Aorta (tissue), 5 donors: ENCODE results near the gene HTR4. TPM values are rescaled to one million over a fixed set of nuclear protein-coding genes. Genes with fewer than 3 reads are reported as not detected.

Experiments used
- ATAC-seq: fragments of 200-7000 bp; cut with Tn5 transposase; one replicate; pipeline ENCODE4 v1.9.1; 2022; ENCODE audit warnings: moderate library complexity; ENCODE audit not compliant: low FRiP score
- DNase-seq, 2 donors: peaks; one replicate each; pipeline ENCODE4 v3.0.0-alpha.2; 2020
- H3K27ac ChIP-seq, 2 donors: one replicate each; pipeline ENCODE4 v1.5.1; 2013; ENCODE audit warnings: low read length in 2 of 2, mild to moderate bottlenecking in 2 of 2, moderate library complexity in 2 of 2, control low read depth in 1 of 2, inconsistent platforms in 1 of 2, low read depth in 1 of 2
- H3K27me3 ChIP-seq, 2 donors: one replicate each; pipeline ENCODE4 v1.6.1; 2013; ENCODE audit warnings: control low read depth in 1 of 2, low read length in 1 of 2, mild to moderate bottlenecking in 1 of 2, moderate library complexity in 1 of 2; ENCODE audit not compliant: insufficient read depth in 2 of 2, control insufficient read depth in 1 of 2
- H3K36me3 ChIP-seq, 2 donors: one replicate each; pipeline ENCODE4 v1.6.1; 2013; ENCODE audit warnings: control low read depth in 1 of 2, low read length in 1 of 2, mild to moderate bottlenecking in 1 of 2; ENCODE audit not compliant: insufficient read depth in 2 of 2, control insufficient read depth in 1 of 2
- H3K4me1 ChIP-seq, 2 donors: one replicate each; pipeline ENCODE4 v1.6.1; 2013; ENCODE audit warnings: low read length in 2 of 2, control low read depth in 1 of 2, mild to moderate bottlenecking in 1 of 2, moderate library complexity in 1 of 2; ENCODE audit not compliant: insufficient read depth in 2 of 2, control insufficient read depth in 1 of 2
- H3K4me3 ChIP-seq, 2 donors: one replicate each; pipeline ENCODE4 v1.5.1; 2013; ENCODE audit warnings: low read length in 2 of 2, control low read depth in 1 of 2, mild to moderate bottlenecking in 1 of 2
- H3K9me3 ChIP-seq: one replicate; pipeline ENCODE4 v1.6.1; 2013; ENCODE audit warnings: mild to moderate bottlenecking, low read length; ENCODE audit not compliant: control insufficient read depth
- WGBS, 2 donors: extraction: QIAGEN DNeasy Blood & Tissue Kit; methylation state at CpG; one replicate each; pipeline ENCODE4 v1.1.7; 2013; 5-methylcytosine and 5-hydroxymethylcytosine counted together
- intact Hi-C, 2 donors: fragments of 100-400 bp; cut with DNase I; formaldehyde crosslinking; loops; one replicate each; pipeline versions ENCODE4 v1.14.2 to v1.15.0; 2022
- polyA plus RNA-seq, 2 donors: library from polyadenylated mRNA; stranded (reverse); fragments of 200-250 nt; gene quantifications; one replicate each; pipeline ENCODE4 v1.2.3, GENCODE V29; 2013
- total RNA-seq, 2 donors: library from RNA; stranded (reverse); fragmentation: NEBNext Ultra II Directional; extraction: Animal tissue kit (Norgen Biotek cat#: 25700); gene quantifications; one replicate each; pipeline ENCODE4 v1.2.1, GENCODE V29; 2021
- donor health status: healthy with polysubstance abuse.
- donor health status: Bipolar disorder and iron deficiency.
- donor health status: DM: no; HTN: no; CAD: no.
- donor health status: DM: no; HTN: no; CAD: no.
- donor health status: DM: yes; HTN: yes; CAD: no.

HTR4 gene
- total and polyA plus RNA-seq, 4 donors: 0.90 to 2.3 (median 1.5) TPM; not detected in 1

- Histone ChIP-seq H3K4me1 (no peaks in the 10 kb centered on the region), H3K4me3 (no peak overlapping the region), H3K27ac (no peak overlapping the region), H3K9me3 (no peaks in the 10 kb centered on the region), H3K27me3 (no peaks in the 10 kb centered on the region), H3K36me3 (no peaks in the 10 kb centered on the region)
- ATAC-seq (no peak), DNase-seq (no peak)
- WGBS, 2 donors: 68 to 72% methylated on average over 3 of the region's 3 CpGs
- intact Hi-C loops: no loop called here
Observed at GRCh38 chr5:148626081-148626613, 28.2 kb downstream of the HTR4 start.

GRCh38 chr5:148625250-148625649 is 29.1 kb downstream of the HTR4 start:
- Histone ChIP-seq H3K4me1 (peaks cover 0 to under 1% of the 10 kb centered on the region in 2 donors), H3K27me3 (no peaks in the 10 kb centered on the region), H3K36me3 (no peaks in the 10 kb centered on the region), H3K4me3 (no peak overlapping the region), H3K9me3 (no peaks in the 10 kb centered on the region), H3K27ac (no peak overlapping the region)
- intact Hi-C loops: no loop called here
- 75 to 85% methylated on average over 2 of the region's 2 CpGs for WGBS, 2 donors
- DNase-seq (no peak), ATAC-seq (no peak)

- intact Hi-C loops: no loop called here
- Histone ChIP-seq H3K9me3 (no peaks in the 10 kb centered on the region), H3K27ac (no peak overlapping the region), H3K27me3 (no peaks in the 10 kb centered on the region), H3K4me1 (peaks cover 0 to 2% of the 10 kb centered on the region in 2 donors), H3K36me3 (no peaks in the 10 kb centered on the region), H3K4me3 (no peak overlapping the region)
- no peak for DNase-seq
- WGBS, 2 donors: 69 to 70% methylated on average over 7 of the region's 7 CpGs
- no peak for ATAC-seq
Observed at GRCh38 chr5:148623741-148624140, 30.6 kb downstream of the HTR4 start.

GRCh38 chr5:148623101-148623500 is 31.2 kb downstream of the HTR4 start:
- Histone ChIP-seq H3K9me3 (no peaks in the 10 kb centered on the region), H3K4me1 (peaks cover 0 to 2% of the 10 kb centered on the region in 2 donors), H3K36me3 (no peaks in the 10 kb centered on the region), H3K27ac (no peak overlapping the region), H3K27me3 (no peaks in the 10 kb centered on the region), H3K4me3 (no peak overlapping the region)
- WGBS, 2 donors: 88 to 90% methylated on average over 2 of the region's 2 CpGs
- intact Hi-C loops: no loop called here
- ATAC-seq (no peak), DNase-seq (no peak)

- intact Hi-C loops: no loop called here
- H3K4me1 ChIP-seq: peaks cover 0 to 2% of the 10 kb centered on the region in 2 donors
- H3K36me3 ChIP-seq: no peaks in the 10 kb centered on the region
- H3K27me3 ChIP-seq: no peaks in the 10 kb centered on the region
- WGBS, 2 donors: 29 to 38% methylated on average over 2 of the region's 2 CpGs
- ATAC-seq: no peak
- H3K9me3 ChIP-seq: no peaks in the 10 kb centered on the region
- H3K4me3 ChIP-seq: no peak overlapping the region
- DNase-seq: no peak
- H3K27ac ChIP-seq: no peak overlapping the region
Observed at GRCh38 chr5:148620696-148621095, 33.6 kb downstream of the HTR4 start.

- WGBS, 2 donors: 31 to 35% methylated on average over 3 of the region's 3 CpGs
- Histone ChIP-seq H3K4me3 (no peak overlapping the region), H3K27me3 (no peaks in the 10 kb centered on the region), H3K4me1 (peaks cover 0 to 2% of the 10 kb centered on the region in 2 donors), H3K27ac (peak overlapping the region in 1 of 2 donors; percentile 33), H3K9me3 (no peaks in the 10 kb centered on the region), H3K36me3 (no peaks in the 10 kb centered on the region)
- ATAC-seq (peak; percentile 9), DNase-seq (no peak)
- intact Hi-C loops: no loop called here
Observed at GRCh38 chr5:148620091-148620490, 34.2 kb downstream of the HTR4 start.

- peak overlapping the region in 1 of 2 donors; percentile 2 for H3K27ac ChIP-seq
Observed at GRCh38 chr5:148619484-148619883, 34.8 kb downstream of the HTR4 start.

GRCh38 chr5:148615644-148616275 is 38.6 kb downstream of the HTR4 start:
- no peak for DNase-seq
- H3K36me3 ChIP-seq: no peaks in the 10 kb centered on the region
- no peaks in the 10 kb centered on the region for H3K27me3 ChIP-seq
- no peak for ATAC-seq
- WGBS, 2 donors: 45 to 54% methylated on average over 4 of the region's 4 CpGs
- intact Hi-C loops: no loop called here
- no peak overlapping the region for H3K27ac ChIP-seq
- H3K4me1 ChIP-seq: peaks cover 0 to 2% of the 10 kb centered on the region in 2 donors
- no peaks in the 10 kb centered on the region for H3K9me3 ChIP-seq
- no peak overlapping the region for H3K4me3 ChIP-seq

More at GRCh38 chr5:148619484-148619883, 34.8 kb downstream of the HTR4 start:
- ATAC-seq (peak; percentile 58), DNase-seq (no peak)
- Histone ChIP-seq H3K9me3 (no peaks in the 10 kb centered on the region), H3K4me1 (peaks cover 0 to 2% of the 10 kb centered on the region in 2 donors), H3K27me3 (no peaks in the 10 kb centered on the region), H3K4me3 (no peak overlapping the region), H3K36me3 (no peaks in the 10 kb centered on the region)
- intact Hi-C loops: no loop called here
- 3 to 4% methylated on average over 3 of the region's 3 CpGs for WGBS, 2 donors

GRCh38 chr5:148607406-148607805 is 46.9 kb downstream of the HTR4 start:
- ATAC-seq (no peak), DNase-seq (no peak)
- intact Hi-C loops: no loop called here
- H3K4me3 ChIP-seq: no peak overlapping the region
- H3K36me3 ChIP-seq: no peaks in the 10 kb centered on the region
- H3K9me3 ChIP-seq: no peaks in the 10 kb centered on the region
- H3K27ac ChIP-seq: no peak overlapping the region
- H3K4me1 ChIP-seq: no peaks in the 10 kb centered on the region
- no peaks in the 10 kb centered on the region for H3K27me3 ChIP-seq
